ENCODE measurements around the gene APOBEC4. TPM values are rescaled to one million over a fixed set of nuclear protein-coding genes. Genes with fewer than 3 reads are reported as not detected.
"Not testable (repeated sequence)": the region's sequence is repeated elsewhere in the genome, so short reads cannot be mapped to it uniquely, and the experiment has no call there.

Gene APOBEC4
- polyA plus RNA-seq, 4 donors, result 0.01 to 0.22 (median 0.13) TPM; not detected in 1

- DNase-seq (no peak), FAIRE-seq (no peak)
- Histone ChIP-seq H3K27ac (ENCODE audit: low read depth in 1 of 3, low read length in 2 of 3) (peak overlapping the region; percentile 85 to 94 (median 93)), H3K36me3 (ENCODE audit: control insufficient read depth in 3 of 3, insufficient read depth in 2 of 3, low read depth in 1 of 3, low read length in 3 of 3) (no peaks in the 10 kb centered on the region), H3K27me3 (ENCODE audit: control insufficient read depth in 3 of 3, insufficient read depth in 3 of 3, low read length in 3 of 3) (no peaks in the 10 kb centered on the region), H3K4me3 (ENCODE audit: low read depth in 1 of 3, low read length in 3 of 3) (peak overlapping the region; percentile 63 to 99 (median 79)), H3K9me3 (ENCODE audit: control insufficient read depth in 2 of 2, insufficient read depth in 1 of 2, low read depth in 1 of 2, low read length in 1 of 2) (no peaks in the 10 kb centered on the region), H3K4me1 (ENCODE audit: control insufficient read depth in 3 of 3, insufficient read depth in 2 of 3, low read depth in 1 of 3, low read length in 2 of 3) (peaks cover 0 to 9% (median 5%) of the 10 kb centered on the region in 3 donors)
- 0 to 1% (median 1%) methylated on average over 10 of the region's 10 CpGs for WGBS, 3 donors
Measured at GRCh38 chr1:183634429-183635065, 18.6 kb downstream of the APOBEC4 start.

GRCh38 chr1:183633676-183634343 is 19.3 kb downstream of the APOBEC4 start:
- Histone ChIP-seq H3K4me1 (ENCODE audit: control insufficient read depth in 3 of 3, insufficient read depth in 2 of 3, low read depth in 1 of 3, low read length in 2 of 3) (peaks cover 0 to 9% (median 5%) of the 10 kb centered on the region in 3 donors), H3K4me3 (ENCODE audit: low read depth in 1 of 3, low read length in 3 of 3) (peak overlapping the region in 2 of 3 donors; percentile 63 to 99), H3K27ac (ENCODE audit: low read depth in 1 of 3, low read length in 2 of 3) (peak overlapping the region; percentile 20 to 63 (median 31)), H3K9me3 (ENCODE audit: control insufficient read depth in 2 of 2, insufficient read depth in 1 of 2, low read depth in 1 of 2, low read length in 1 of 2) (no peaks in the 10 kb centered on the region), H3K36me3 (ENCODE audit: control insufficient read depth in 3 of 3, insufficient read depth in 2 of 3, low read depth in 1 of 3, low read length in 3 of 3) (no peaks in the 10 kb centered on the region), H3K27me3 (ENCODE audit: control insufficient read depth in 3 of 3, insufficient read depth in 3 of 3, low read length in 3 of 3) (no peaks in the 10 kb centered on the region)
- FAIRE-seq (no peak), DNase-seq (peak; percentile 52 to 55)
- 0 to 6% (median 0%) methylated on average over 1 of the region's 1 CpG for WGBS, 3 donors

GRCh38 chr1:183632964-183633363 is 20.2 kb downstream of the APOBEC4 start:
- DNase-seq, result no peak
- Histone ChIP-seq H3K4me3 (ENCODE audit: low read depth in 1 of 3, low read length in 3 of 3) (peak overlapping the region in 2 of 3 donors; percentile 16 to 22), H3K36me3 (ENCODE audit: control insufficient read depth in 3 of 3, insufficient read depth in 2 of 3, low read depth in 1 of 3, low read length in 3 of 3) (peaks cover 0 to 3% (median 0%) of the 10 kb centered on the region in 3 donors), H3K27me3 (ENCODE audit: control insufficient read depth in 3 of 3, insufficient read depth in 3 of 3, low read length in 3 of 3) (no peaks in the 10 kb centered on the region), H3K27ac (ENCODE audit: low read depth in 1 of 3, low read length in 2 of 3) (no peak overlapping the region), H3K4me1 (ENCODE audit: control insufficient read depth in 3 of 3, insufficient read depth in 2 of 3, low read depth in 1 of 3, low read length in 2 of 3) (peaks cover 0 to 9% (median 5%) of the 10 kb centered on the region in 3 donors), H3K9me3 (ENCODE audit: control insufficient read depth in 2 of 2, insufficient read depth in 1 of 2, low read depth in 1 of 2, low read length in 1 of 2) (no peaks in the 10 kb centered on the region)
- 9 to 36% (median 19%) methylated on average over 1 of the region's 1 CpG for WGBS, 3 donors
- no peak for FAIRE-seq

- no peaks in the 10 kb centered on the region for H3K27me3 ChIP-seq (ENCODE audit: control insufficient read depth in 3 of 3, insufficient read depth in 3 of 3, low read length in 3 of 3)
- 58 to 68% (median 65%) methylated on average over 2 of the region's 2 CpGs for WGBS, 3 donors
- peaks cover 2 to 5% (median 3%) of the 10 kb centered on the region in 3 donors for H3K36me3 ChIP-seq (ENCODE audit: control insufficient read depth in 3 of 3, insufficient read depth in 2 of 3, low read depth in 1 of 3, low read length in 3 of 3)
- H3K9me3 ChIP-seq (ENCODE audit: control insufficient read depth in 2 of 2, insufficient read depth in 1 of 2, low read depth in 1 of 2, low read length in 1 of 2), result no peaks in the 10 kb centered on the region
- no peak overlapping the region for H3K27ac ChIP-seq (ENCODE audit: low read depth in 1 of 3, low read length in 2 of 3)
- H3K4me3 ChIP-seq (ENCODE audit: low read depth in 1 of 3, low read length in 3 of 3), result no peak overlapping the region
- FAIRE-seq (no peak), DNase-seq (no peak)
- H3K4me1 ChIP-seq (ENCODE audit: control insufficient read depth in 3 of 3, insufficient read depth in 2 of 3, low read depth in 1 of 3, low read length in 2 of 3), result peaks cover 0 to 9% (median 5%) of the 10 kb centered on the region in 3 donors
Measured at GRCh38 chr1:183632114-183632513, 21.0 kb downstream of the APOBEC4 start.

GRCh38 chr1:183630748-183631147 is 22.4 kb downstream of the APOBEC4 start:
- FAIRE-seq (no peak), DNase-seq (no peak)
- Histone ChIP-seq H3K9me3 (ENCODE audit: control insufficient read depth in 2 of 2, insufficient read depth in 1 of 2, low read depth in 1 of 2, low read length in 1 of 2) (no peaks in the 10 kb centered on the region), H3K27me3 (ENCODE audit: control insufficient read depth in 3 of 3, insufficient read depth in 3 of 3, low read length in 3 of 3) (no peaks in the 10 kb centered on the region), H3K27ac (ENCODE audit: low read depth in 1 of 3, low read length in 2 of 3) (no peak overlapping the region), H3K36me3 (ENCODE audit: control insufficient read depth in 3 of 3, insufficient read depth in 2 of 3, low read depth in 1 of 3, low read length in 3 of 3) (peaks cover 2 to 5% (median 3%) of the 10 kb centered on the region in 3 donors), H3K4me1 (ENCODE audit: control insufficient read depth in 3 of 3, insufficient read depth in 2 of 3, low read depth in 1 of 3, low read length in 2 of 3) (peaks cover 0 to 5% (median 5%) of the 10 kb centered on the region in 3 donors), H3K4me3 (ENCODE audit: low read depth in 1 of 3, low read length in 3 of 3) (no peak overlapping the region)
- WGBS, 3 donors, result 53 to 72% (median 54%) methylated on average over 2 of the region's 2 CpGs

- DNase-seq, result no peak
- Histone ChIP-seq H3K27ac (ENCODE audit: low read depth in 1 of 3, low read length in 2 of 3) (no peak overlapping the region), H3K36me3 (ENCODE audit: control insufficient read depth in 3 of 3, insufficient read depth in 2 of 3, low read depth in 1 of 3, low read length in 3 of 3) (peaks cover 2 to 12% (median 3%) of the 10 kb centered on the region in 3 donors), H3K9me3 (ENCODE audit: control insufficient read depth in 2 of 2, insufficient read depth in 1 of 2, low read depth in 1 of 2, low read length in 1 of 2) (no peaks in the 10 kb centered on the region), H3K4me1 (ENCODE audit: control insufficient read depth in 3 of 3, insufficient read depth in 2 of 3, low read depth in 1 of 3, low read length in 2 of 3) (peaks cover 0 to 5% (median 5%) of the 10 kb centered on the region in 3 donors), H3K4me3 (ENCODE audit: low read depth in 1 of 3, low read length in 3 of 3) (no peak overlapping the region), H3K27me3 (ENCODE audit: control insufficient read depth in 3 of 3, insufficient read depth in 3 of 3, low read length in 3 of 3) (no peaks in the 10 kb centered on the region)
- FAIRE-seq, result no peak
Measured at GRCh38 chr1:183628537-183628936, 24.6 kb downstream of the APOBEC4 start.

GRCh38 chr1:183626236-183626635 is 26.9 kb downstream of the APOBEC4 start:
- FAIRE-seq, result not testable (repeated sequence)

GRCh38 chr1:183622884-183623785 is 30.0 kb downstream of the APOBEC4 start:
- WGBS, 3 donors, result 44 to 58% (median 49%) methylated on average over 10 of the region's 10 CpGs
- H3K27me3 ChIP-seq (ENCODE audit: control insufficient read depth in 3 of 3, insufficient read depth in 3 of 3, low read length in 3 of 3), result no peaks in the 10 kb centered on the region
- peaks cover 0 to 7% (median 0%) of the 10 kb centered on the region in 3 donors for H3K4me1 ChIP-seq (ENCODE audit: control insufficient read depth in 3 of 3, insufficient read depth in 2 of 3, low read depth in 1 of 3, low read length in 2 of 3)
- peaks cover 0 to 15% (median 4%) of the 10 kb centered on the region in 3 donors for H3K36me3 ChIP-seq (ENCODE audit: control insufficient read depth in 3 of 3, insufficient read depth in 2 of 3, low read depth in 1 of 3, low read length in 3 of 3)
- DNase-seq (peak; percentile 67 to 87), FAIRE-seq (no peak)
- peak overlapping the region in 1 of 3 donors; percentile 51 for H3K27ac ChIP-seq (ENCODE audit: low read depth in 1 of 3, low read length in 2 of 3)
- no peak overlapping the region for H3K4me3 ChIP-seq (ENCODE audit: low read depth in 1 of 3, low read length in 3 of 3)
- no peaks in the 10 kb centered on the region for H3K9me3 ChIP-seq (ENCODE audit: control insufficient read depth in 2 of 2, insufficient read depth in 1 of 2, low read depth in 1 of 2, low read length in 1 of 2)

More at GRCh38 chr1:183626236-183626635, 26.9 kb downstream of the APOBEC4 start:
- not testable (repeated sequence) for H3K4me3 ChIP-seq (ENCODE audit: low read depth in 1 of 3, low read length in 3 of 3); DNase-seq; H3K9me3 ChIP-seq (ENCODE audit: control insufficient read depth in 2 of 2, insufficient read depth in 1 of 2, low read depth in 1 of 2, low read length in 1 of 2); H3K27ac ChIP-seq (ENCODE audit: low read depth in 1 of 3, low read length in 2 of 3); H3K27me3 ChIP-seq (ENCODE audit: control insufficient read depth in 3 of 3, insufficient read depth in 3 of 3, low read length in 3 of 3); H3K4me1 ChIP-seq (ENCODE audit: control insufficient read depth in 3 of 3, insufficient read depth in 2 of 3, low read depth in 1 of 3, low read length in 2 of 3)
- peaks cover 3 to 15% (median 4%) of the 10 kb centered on the region in 3 donors for H3K36me3 ChIP-seq (ENCODE audit: control insufficient read depth in 3 of 3, insufficient read depth in 2 of 3, low read depth in 1 of 3, low read length in 3 of 3)
- WGBS, 3 donors, result 47 to 74% (median 60%) methylated on average over 3 of the region's 3 CpGs

Data from small intestine (tissue), 7 donors.